M059J (cell line): Measurements from ENCODE around the gene PRRC1. TPM values are rescaled to one million over a fixed set of nuclear protein-coding genes. Genes with fewer than 3 reads are reported as not detected.

Source experiments
- total RNA-seq: library from RNA; depleted of rRNA; stranded (reverse); fragments of >200 nt; shearing (Covaris generic); gene quantifications from 2 replicates; pipeline ENCODE4 v1.2.3, GENCODE V29; 2014; rRNA removed

The PRRC1 gene
- total RNA-seq, 1 experiment from 2014 or later = 84.7 TPM

Other genes starting within 250 kb of the PRRC1 start
- 0.71 and 3.1 TPM in 2 replicates for gene MEGF10, start 226.8 kb upstream of the PRRC1 start, total RNA-seq
- gene CTXN3, start 131.4 kb downstream of the PRRC1 start, total RNA-seq = not detected in 2 replicates
- gene CCDC192, start 185.8 kb downstream of the PRRC1 start, total RNA-seq = not detected in 2 replicates